Psoas muscle (tissue), 8 donors: Measurements from ENCODE around the gene TCAIM. TPM values are rescaled to one million over a fixed set of nuclear protein-coding genes. Genes with fewer than 3 reads are reported as not detected.
"Not testable (repeated sequence)": the region's sequence is repeated elsewhere in the genome, so short reads cannot be mapped to it uniquely, and the experiment has no call there.

Experiments used
- ATAC-seq, 4 donors: fragments of 200-7000 bp; cut with Tn5 transposase; one replicate each; pipeline ENCODE4 v1.9.1; 2020; ENCODE audit warnings: moderate library complexity in 3 of 4, mild to moderate bottlenecking in 2 of 4
- DNase-seq, 2 donors: peaks; one replicate each; pipeline ENCODE4 v3.0.0-alpha.2; 2020
- H3K27ac ChIP-seq: fragments of 200-600 bp; one replicate; pipeline ENCODE4 v1.8.0; 2022
- H3K27me3 ChIP-seq, 3 donors: fragments of 200-600 bp in 1 of 3; one replicate each; pipeline versions ENCODE4 v1.6.1 to v1.8.0; 2013 to 2022; ENCODE audit warnings: low read length in 2 of 3, mild to moderate bottlenecking in 2 of 3, moderate library complexity in 1 of 3; ENCODE audit not compliant: insufficient read depth in 3 of 3
- H3K36me3 ChIP-seq, 2 donors: fragments of 200-600 bp in 1 of 2; one replicate each; pipeline versions ENCODE4 v1.6.1 to v1.8.0; 2013 to 2022; ENCODE audit warnings: low read depth in 1 of 2, mild to moderate bottlenecking in 1 of 2, moderate library complexity in 1 of 2; ENCODE audit not compliant: insufficient read depth in 1 of 2
- H3K4me1 ChIP-seq: fragments of 200-600 bp; one replicate; pipeline ENCODE4 v1.8.0; 2022
- H3K4me3 ChIP-seq: fragments of 200-600 bp; one replicate; pipeline ENCODE4 v1.8.0; 2022; ENCODE audit warnings: mild to moderate bottlenecking
- H3K9me3 ChIP-seq: fragments of 200-600 bp; one replicate; pipeline ENCODE4 v1.8.0; 2022
- WGBS, 3 donors: extraction: QIAGEN DNeasy Blood & Tissue Kit; methylation state at CpG; one replicate each; pipeline versions ENCODE4 v1.1.6 to v1.1.7; 2013; 5-methylcytosine and 5-hydroxymethylcytosine counted together
- intact Hi-C, 2 donors: fragments of 100-400 bp; cut with DNase I; formaldehyde crosslinking; loops; one replicate each; pipeline versions ENCODE4 v1.11.0 to v1.14.2; 2022
- polyA plus RNA-seq, 3 donors: library from polyadenylated mRNA; stranded (reverse); fragments of 200-250 nt; gene quantifications; one replicate each; pipeline ENCODE4 v1.2.3, GENCODE V29; 2013
- total RNA-seq, 4 donors: library from RNA; stranded (reverse); fragmentation: NEBNext Ultra II Directional in 2 of 4; extraction: Animal tissue kit (Norgen Biotek cat#: 25700) in 2 of 4; gene quantifications; one replicate each; pipeline versions ENCODE4 v1.2.1 to v1.2.4, GENCODE V29; 2021 to 2023
- TF ChIP-seq, protein P1 (sequence below): fragments of 200-600 bp; IDR thresholded peaks from one replicate; pipeline ENCODE4 v1.8.0; 2022; ENCODE audit warnings: antibody characterized with exemption
- donor health status: healthy with polysubstance abuse.
- donor health status: DM: no; HTN: no; CAD: no; lungs with moderate emphysema.
- donor health status: Bipolar disorder and iron deficiency.
- donor health status: healthy.
- donor health status: DM: yes; HTN: yes; CAD: no.
- donor health status: DM: no; HTN: no; CAD: no.
- donor health status: DM: no; HTN: no; CAD: no.
- donor health status: DM: yes; HTN: yes; CAD: no.

TCAIM gene
- total and polyA plus RNA-seq, 7 donors, result 13.3 to 31.0 (median 19.3) TPM

DNA sequence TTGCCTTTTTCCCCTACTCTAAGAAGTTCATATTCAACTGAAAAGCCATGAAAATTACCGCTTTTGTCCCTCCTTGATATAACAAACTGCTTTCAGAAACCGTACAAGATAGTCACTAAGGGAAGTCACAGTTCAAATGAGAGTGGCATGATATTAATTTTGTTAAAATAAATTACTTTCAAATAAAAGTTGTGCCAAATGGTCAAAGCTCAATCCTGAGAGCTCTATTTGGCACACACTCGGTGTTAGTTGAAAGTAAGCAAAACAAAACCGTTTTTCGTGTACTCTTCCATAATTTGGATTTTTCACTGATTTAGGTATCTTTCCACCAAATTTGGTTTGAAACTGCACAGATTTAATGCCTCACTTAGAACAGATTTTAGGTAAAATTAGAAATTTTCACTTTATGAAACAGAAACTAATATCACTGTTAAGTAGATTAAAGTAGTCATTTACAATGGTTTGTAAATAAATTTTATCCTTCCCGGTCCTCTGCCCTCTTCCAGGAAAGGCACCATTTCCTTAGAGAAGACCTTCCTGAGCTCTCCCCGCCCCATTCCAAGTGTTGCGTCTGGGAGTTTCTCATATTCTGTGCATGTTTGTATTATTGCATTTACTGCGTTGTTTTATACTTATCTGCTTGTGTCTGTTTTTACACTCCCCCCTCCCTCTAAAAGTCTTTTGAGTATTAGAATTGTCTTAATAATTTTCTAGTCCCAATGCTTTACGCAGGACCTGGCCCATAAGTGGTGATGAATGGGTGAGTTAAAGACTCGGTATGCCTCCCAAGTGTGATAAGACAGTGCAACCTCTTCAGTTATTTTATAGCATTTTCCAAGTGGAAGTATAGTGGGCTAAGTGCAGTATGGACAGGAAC, 853 bp downstream of the TCAIM start:
- no peak for ATAC-seq
- no peak for DNase-seq
- Histone ChIP-seq H3K4me1 (peaks cover 25% of the 10 kb centered on the region), H3K9me3 (no peaks in the 10 kb centered on the region), H3K4me3 (peak overlapping the region; percentile 73), H3K36me3 (no peaks in the 10 kb centered on the region), H3K27ac (peak overlapping the region; percentile 99), H3K27me3 (no peaks in the 10 kb centered on the region)
- TF ChIP-seq, protein P1, sequence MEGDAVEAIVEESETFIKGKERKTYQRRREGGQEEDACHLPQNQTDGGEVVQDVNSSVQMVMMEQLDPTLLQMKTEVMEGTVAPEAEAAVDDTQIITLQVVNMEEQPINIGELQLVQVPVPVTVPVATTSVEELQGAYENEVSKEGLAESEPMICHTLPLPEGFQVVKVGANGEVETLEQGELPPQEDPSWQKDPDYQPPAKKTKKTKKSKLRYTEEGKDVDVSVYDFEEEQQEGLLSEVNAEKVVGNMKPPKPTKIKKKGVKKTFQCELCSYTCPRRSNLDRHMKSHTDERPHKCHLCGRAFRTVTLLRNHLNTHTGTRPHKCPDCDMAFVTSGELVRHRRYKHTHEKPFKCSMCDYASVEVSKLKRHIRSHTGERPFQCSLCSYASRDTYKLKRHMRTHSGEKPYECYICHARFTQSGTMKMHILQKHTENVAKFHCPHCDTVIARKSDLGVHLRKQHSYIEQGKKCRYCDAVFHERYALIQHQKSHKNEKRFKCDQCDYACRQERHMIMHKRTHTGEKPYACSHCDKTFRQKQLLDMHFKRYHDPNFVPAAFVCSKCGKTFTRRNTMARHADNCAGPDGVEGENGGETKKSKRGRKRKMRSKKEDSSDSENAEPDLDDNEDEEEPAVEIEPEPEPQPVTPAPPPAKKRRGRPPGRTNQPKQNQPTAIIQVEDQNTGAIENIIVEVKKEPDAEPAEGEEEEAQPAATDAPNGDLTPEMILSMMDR, result no peak
- WGBS, 3 donors, result 25 to 27% (median 26%) methylated on average over 11 of the region's 11 CpGs
- intact Hi-C loops, result loop anchor here in 1 of 2 donors (2.0 to 10.0 kb wide), 2 partner anchors 15 to 135 kb away; partner anchors contain the start of gene ZNF445

DNA sequence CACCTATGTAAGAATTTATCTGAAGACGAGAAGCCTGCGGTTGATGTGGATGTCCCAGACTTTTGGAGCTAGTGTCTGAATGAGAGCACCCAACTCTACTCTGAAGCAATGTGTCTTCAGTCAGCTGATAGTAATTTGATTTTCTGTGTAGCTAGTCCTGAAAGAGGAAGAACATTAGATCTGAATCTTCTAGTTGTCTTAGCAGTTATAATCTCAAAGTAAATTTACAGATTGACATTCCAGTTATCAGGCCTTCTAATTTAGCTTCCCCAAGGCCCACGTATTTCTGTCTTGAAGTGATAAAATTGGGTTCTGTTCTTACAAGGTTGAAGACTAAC, 1.5 kb downstream of the TCAIM start:
- no peak for DNase-seq
- ATAC-seq, result no peak
- TF ChIP-seq, protein P1, result no peak
- H3K27me3 ChIP-seq, result no peaks in the 10 kb centered on the region
- H3K4me3 ChIP-seq, result peak overlapping the region; percentile 73
- no peaks in the 10 kb centered on the region for H3K36me3 ChIP-seq
- H3K27ac ChIP-seq, result peak overlapping the region; percentile 99
- 81 to 91% (median 82%) methylated on average over 3 of the region's 3 CpGs for WGBS, 3 donors
- no peaks in the 10 kb centered on the region for H3K9me3 ChIP-seq
- H3K4me1 ChIP-seq, result peaks cover 25% of the 10 kb centered on the region
- intact Hi-C loops, result no loop called here

DNA sequence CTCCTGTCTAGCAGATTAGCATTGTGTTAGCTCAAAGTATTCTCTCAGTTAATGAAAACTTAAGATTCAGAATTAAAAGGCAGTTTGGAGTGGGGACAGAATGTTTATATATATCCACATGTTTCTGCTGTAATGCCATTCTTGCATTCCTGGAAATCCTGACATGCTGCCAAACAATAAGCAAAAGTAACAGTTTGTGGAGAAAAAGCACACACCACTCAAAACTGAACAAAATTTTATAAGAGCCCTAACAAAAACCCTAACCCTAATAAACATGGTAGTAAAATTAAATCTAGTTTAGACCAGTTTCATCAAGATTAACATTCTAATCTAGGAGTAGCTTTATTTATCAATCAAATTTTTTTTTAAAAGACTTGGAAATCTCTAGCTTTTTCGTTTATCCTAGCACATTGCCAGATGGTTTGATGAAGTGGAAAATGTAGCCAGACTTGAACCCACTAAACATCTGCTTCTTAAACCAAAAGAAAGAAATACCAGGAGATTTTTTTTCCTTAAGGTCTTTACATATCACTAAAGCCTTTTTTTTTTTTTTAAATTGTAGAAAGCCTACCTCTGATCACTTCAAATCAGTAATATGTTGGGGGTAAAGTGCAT, 3.7 kb downstream of the TCAIM start:
- TF ChIP-seq, protein P1, result no peak
- DNase-seq (no peak), ATAC-seq (no peak)
- H3K27me3 ChIP-seq, result no peaks in the 10 kb centered on the region
- H3K27ac ChIP-seq, result no peak overlapping the region
- no peaks in the 10 kb centered on the region for H3K36me3 ChIP-seq
- intact Hi-C loops, result no loop called here
- WGBS, 3 donors, result 48 to 61% (median 59%) methylated on average over 1 of the region's 1 CpG
- no peak overlapping the region for H3K4me3 ChIP-seq
- peaks cover 25% of the 10 kb centered on the region for H3K4me1 ChIP-seq
- no peaks in the 10 kb centered on the region for H3K9me3 ChIP-seq

DNA sequence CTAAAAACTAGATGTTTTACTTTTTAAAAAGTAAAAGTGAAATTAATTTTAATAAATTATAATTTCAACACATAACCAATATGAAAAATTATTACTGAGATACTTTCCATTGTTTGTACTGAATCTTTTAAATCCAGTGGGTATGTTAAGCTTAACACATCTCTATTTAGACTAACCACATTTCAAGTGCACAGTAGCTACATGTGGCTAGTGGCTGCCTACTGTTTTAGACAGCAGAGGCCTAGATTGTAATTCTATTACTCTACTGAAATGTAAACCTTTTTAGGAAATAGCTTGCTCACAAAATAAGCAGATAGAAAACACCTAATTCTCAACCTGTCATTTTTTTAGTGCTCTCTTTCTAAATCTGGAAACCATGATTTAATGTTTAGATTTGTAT, 4.9 kb downstream of the TCAIM start:
- intact Hi-C loops, result no loop called here
- no peak overlapping the region for H3K4me3 ChIP-seq
- H3K27me3 ChIP-seq, result no peaks in the 10 kb centered on the region
- no peaks in the 10 kb centered on the region for H3K9me3 ChIP-seq
- ATAC-seq (no peak), DNase-seq (no peak)
- H3K27ac ChIP-seq, result no peak overlapping the region
- H3K36me3 ChIP-seq, result no peaks in the 10 kb centered on the region
- H3K4me1 ChIP-seq, result peaks cover 20% of the 10 kb centered on the region
- TF ChIP-seq, protein P1, result no peak

DNA sequence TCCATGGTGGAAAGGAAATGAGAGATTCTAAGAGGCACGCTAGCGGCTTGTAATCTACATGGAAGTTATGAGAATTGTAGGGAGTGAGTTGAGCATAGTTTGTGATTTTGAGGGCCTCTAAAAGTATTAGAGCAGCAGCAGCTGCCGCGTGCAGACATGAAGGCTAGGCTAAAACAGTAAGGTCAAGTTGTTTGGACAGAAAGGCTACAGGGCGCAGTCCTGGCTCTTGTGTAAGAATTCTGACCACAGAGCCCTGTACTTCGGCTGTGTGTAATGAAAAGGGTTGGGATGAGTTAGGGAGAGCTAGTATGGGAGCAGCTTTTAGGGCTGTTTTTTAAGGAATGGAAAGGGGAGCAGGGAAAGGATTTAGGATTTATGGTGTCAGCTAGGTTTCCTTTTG, 8.0 kb downstream of the TCAIM start:
- H3K27ac ChIP-seq, H3K4me1 ChIP-seq, intact Hi-C loops, H3K27me3 ChIP-seq, DNase-seq, H3K36me3 ChIP-seq, H3K4me3 ChIP-seq, H3K9me3 ChIP-seq, ATAC-seq: not testable (repeated sequence)
- 86 to 88% (median 88%) methylated on average over 6 of the region's 6 CpGs for WGBS, 3 donors
